Liver (tissue), 9 donors: ENCODE results near the gene MAB21L2. TPM values are rescaled to one million over a fixed set of nuclear protein-coding genes. Genes with fewer than 3 reads are reported as not detected.

Source experiments
- DNase-seq: peaks from one replicate; pipeline ENCODE4 v3.0.0-alpha.2; 2017; ENCODE audit warnings: low spot score
- H3K27ac ChIP-seq, 2 donors: one replicate each; pipeline ENCODE4 v1.7.0; 2013; ENCODE audit warnings: inconsistent platforms in 2 of 2, low read length in 2 of 2, control low read depth in 1 of 2, low read depth in 1 of 2, mild to moderate bottlenecking in 1 of 2
- H3K27me3 ChIP-seq, 4 donors: one replicate each; pipeline versions ENCODE4 v1.6.1 to v1.7.0; 2013; ENCODE audit warnings: low read length in 3 of 4, inconsistent platforms in 1 of 4, mild to moderate bottlenecking in 1 of 4, moderate library complexity in 1 of 4; ENCODE audit not compliant: control insufficient read depth in 4 of 4, insufficient read depth in 4 of 4
- H3K36me3 ChIP-seq, 4 donors: one replicate each; pipeline versions ENCODE4 v1.6.1 to v1.7.0; 2013; ENCODE audit warnings: low read length in 3 of 4, mild to moderate bottlenecking in 3 of 4, low read depth in 1 of 4, moderate library complexity in 1 of 4; ENCODE audit not compliant: control insufficient read depth in 4 of 4, insufficient read depth in 3 of 4
- H3K4me1 ChIP-seq, 4 donors: one replicate each; pipeline versions ENCODE4 v1.6.1 to v1.7.0; 2013; ENCODE audit warnings: low read length in 3 of 4, mild to moderate bottlenecking in 3 of 4, moderate library complexity in 1 of 4; ENCODE audit not compliant: control insufficient read depth in 4 of 4, insufficient read depth in 4 of 4
- H3K4me3 ChIP-seq, 3 donors: one replicate each; pipeline versions ENCODE4 v1.6.1 to v1.7.0; 2013; ENCODE audit warnings: low read length in 3 of 3, control low read depth in 1 of 3, low read depth in 1 of 3, mild to moderate bottlenecking in 1 of 3
- H3K9ac ChIP-seq, 2 donors: one replicate each; pipeline ENCODE4 v1.7.0; 2013; ENCODE audit warnings: low read length in 2 of 2, mild to moderate bottlenecking in 2 of 2, moderate library complexity in 2 of 2, control low read depth in 1 of 2, low read depth in 1 of 2
- H3K9me3 ChIP-seq, 4 donors: one replicate each; pipeline versions ENCODE4 v1.6.1 to v1.7.0; 2013; ENCODE audit warnings: low read length in 3 of 4; ENCODE audit not compliant: control insufficient read depth in 4 of 4
- ATF3 ChIP-seq: IDR thresholded peaks from 2 replicates; pipeline ENCODE4 v1.6.1; 2016; ENCODE audit warnings: antibody characterized with exemption
- CTCF ChIP-seq: fragments of 150-350 bp; IDR thresholded peaks from 2 replicates; pipeline ENCODE4 v1.5.1; 2017; ENCODE audit warnings: improper control_type of control experiment, low read depth, low read length; ENCODE audit not compliant: missing input control
- EGR1 ChIP-seq, 2 donors: IDR thresholded peaks; 2 replicates each; pipeline ENCODE4 v1.6.1; 2016 to 2018; ENCODE audit warnings: antibody characterized with exemption in 2 of 2, low read depth in 2 of 2
- FOXA1 ChIP-seq: IDR thresholded peaks from 2 replicates; pipeline ENCODE4 v1.6.1; 2016; ENCODE audit warnings: antibody characterized with exemption
- FOXA2 ChIP-seq: IDR thresholded peaks from 2 replicates; pipeline ENCODE4 v1.6.1; 2016; ENCODE audit warnings: antibody characterized with exemption
- GABPA ChIP-seq, 2 donors: IDR thresholded peaks in 1 of 2; conservative IDR thresholded peaks in 1 of 2; 2 replicates each; pipeline ENCODE4 v1.6.1; 2016; ENCODE audit warnings: antibody characterized with exemption in 2 of 2, mild to moderate bottlenecking in 1 of 2, moderate library complexity in 1 of 2
- HNF4A ChIP-seq, 2 donors: conservative IDR thresholded peaks; 2 replicates each; pipeline ENCODE4 v1.6.1; 2016; ENCODE audit warnings: antibody characterized with exemption in 2 of 2, mild to moderate bottlenecking in 2 of 2
- HNF4G ChIP-seq: IDR thresholded peaks from 2 replicates; pipeline ENCODE4 v1.6.1; 2016; ENCODE audit warnings: antibody characterized with exemption
- JUND ChIP-seq, 2 donors: IDR thresholded peaks; 2 replicates each; pipeline ENCODE4 v1.6.1; 2016; ENCODE audit warnings: antibody characterized with exemption in 2 of 2
- MAX ChIP-seq: IDR thresholded peaks from 2 replicates; pipeline ENCODE4 v1.6.1; 2016; ENCODE audit warnings: antibody characterized with exemption
- NR2F2 ChIP-seq: IDR thresholded peaks from 2 replicates; pipeline ENCODE4 v1.6.1; 2016; ENCODE audit warnings: antibody characterized with exemption
- RAD21 ChIP-seq, 2 donors: IDR thresholded peaks; 2 replicates each; pipeline ENCODE4 v1.6.1; 2016; ENCODE audit warnings: antibody characterized with exemption in 2 of 2, mild to moderate bottlenecking in 2 of 2
- REST ChIP-seq: IDR thresholded peaks from 2 replicates; pipeline ENCODE4 v1.6.1; 2016; ENCODE audit warnings: antibody characterized with exemption, mild to moderate bottlenecking
- SP1 ChIP-seq: IDR thresholded peaks from 2 replicates; pipeline ENCODE4 v1.6.1; 2018; ENCODE audit warnings: antibody characterized with exemption, mild to moderate bottlenecking
- TAF1 ChIP-seq: conservative IDR thresholded peaks from 2 replicates; pipeline ENCODE4 v1.6.1; 2016; ENCODE audit warnings: antibody characterized with exemption, mild to moderate bottlenecking
- YY1 ChIP-seq: IDR thresholded peaks from 2 replicates; pipeline ENCODE4 v1.6.1; 2016; ENCODE audit warnings: antibody characterized with exemption, mild to moderate bottlenecking
- ZBTB33 ChIP-seq: IDR thresholded peaks from 2 replicates; pipeline ENCODE4 v1.6.1; 2016; ENCODE audit warnings: antibody characterized with exemption
- WGBS: extraction: QIAGEN DNeasy Blood & Tissue Kit; methylation state at CpG from one replicate; pipeline ENCODE4 v1.1.7; 2013; 5-methylcytosine and 5-hydroxymethylcytosine counted together
- polyA plus RNA-seq, 2 donors: library from polyadenylated mRNA; stranded (reverse) in 1 of 2; unstranded in 1 of 2; fragments of 200-250 nt in 1 of 2; fragments of >200 nt in 1 of 2; fragmentation: Nextera tagmentation in 1 of 2; extraction: Ambion mirVana in 1 of 2; gene quantifications; one replicate each; pipeline versions ENCODE4 v1.2.1 to v1.2.3, GENCODE V29; 2013 to 2015
- total RNA-seq, 2 donors: library from RNA; depleted of rRNA; stranded (reverse); fragments of >200 nt; gene quantifications; one replicate each; pipeline ENCODE4 v1.2.3, GENCODE V29; 2014
- donor health status: healthy.
- donor health status: healthy.
- donor health status: healthy.
- donor health status: healthy.
- donor health status: healthy.

Gene MAB21L2
- total and polyA plus RNA-seq, 4 donors, result 0.30 to 1.5 (median 0.66) TPM

- Histone ChIP-seq H3K9ac (peak overlapping the region in 1 of 2 donors; percentile 19), H3K9me3 (no peaks in the 10 kb centered on the region), H3K4me1 (no peaks in the 10 kb centered on the region), H3K27me3 (no peaks in the 10 kb centered on the region), H3K4me3 (no peak overlapping the region), H3K36me3 (peaks cover 0 to 2% (median under 1%) of the 10 kb centered on the region in 4 donors), H3K27ac (no peak overlapping the region)
- no peak for DNase-seq
- WGBS, result 97% methylated on average over 12 of the region's 12 CpGs
- no peak for TF ChIP-seq YY1
- no peak for TF ChIP-seq ATF3
- no peak for TF ChIP-seq MAX
- TF ChIP-seq TAF1, result no peak
- TF ChIP-seq FOXA1, result no peak
- TF ChIP-seq FOXA2, result no peak
- TF ChIP-seq EGR1 (IDR thresholded peaks at IDR 0.05; ENCODE audit: low read depth in 2 of 2), result no peak
- no peak for TF ChIP-seq SP1
- no peak for TF ChIP-seq NR2F2
- no peak for TF ChIP-seq ZBTB33
- no peak for TF ChIP-seq HNF4G
- TF ChIP-seq HNF4A (conservative IDR thresholded peaks at IDR 0.05), result no peak
- no peak for TF ChIP-seq JUND (IDR thresholded peaks at IDR 0.05)
Observed at GRCh38 chr4:150598909-150599308, 17.0 kb downstream of the MAB21L2 start.

GRCh38 chr4:150599547-150599946 is 17.6 kb downstream of the MAB21L2 start:
- Histone ChIP-seq H3K9ac (no peak overlapping the region), H3K27ac (no peak overlapping the region), H3K4me3 (no peak overlapping the region), H3K27me3 (no peaks in the 10 kb centered on the region), H3K9me3 (no peaks in the 10 kb centered on the region), H3K4me1 (no peaks in the 10 kb centered on the region), H3K36me3 (peaks cover 0 to 2% (median under 1%) of the 10 kb centered on the region in 4 donors)
- DNase-seq, result no peak
- 98% methylated on average over 1 of the region's 1 CpG for WGBS
- TF ChIP-seq SP1 (no peak), JUND (IDR thresholded peaks at IDR 0.05) (no peak)

GRCh38 chr4:150600812-150601445 is 19.0 kb downstream of the MAB21L2 start:
- no peaks in the 10 kb centered on the region for H3K27me3 ChIP-seq
- no peak overlapping the region for H3K27ac ChIP-seq
- WGBS, result 94% methylated on average over 5 of the region's 5 CpGs
- H3K9me3 ChIP-seq, result no peaks in the 10 kb centered on the region
- no peak overlapping the region for H3K9ac ChIP-seq
- DNase-seq, result no peak
- no peaks in the 10 kb centered on the region for H3K4me1 ChIP-seq
- no peak overlapping the region for H3K4me3 ChIP-seq
- H3K36me3 ChIP-seq, result peaks cover 0 to 2% (median under 1%) of the 10 kb centered on the region in 4 donors
- TF ChIP-seq CTCF, result no peak
- TF ChIP-seq GABPA (IDR thresholded peaks at IDR 0.05 in 1 of 2, conservative IDR thresholded peaks at IDR 0.05 in 1 of 2), result no peak
- TF ChIP-seq YY1, result no peak
- no peak for TF ChIP-seq REST
- TF ChIP-seq MAX, result no peak
- TF ChIP-seq FOXA1, result no peak
- TF ChIP-seq HNF4G, result no peak
- no peak for TF ChIP-seq RAD21 (IDR thresholded peaks at IDR 0.05)
- no peak for TF ChIP-seq SP1
- TF ChIP-seq TAF1, result no peak
- TF ChIP-seq HNF4A (conservative IDR thresholded peaks at IDR 0.05), result no peak
- no peak for TF ChIP-seq ATF3
- TF ChIP-seq NR2F2, result no peak
